Kidney (tissue), 14 donors: ENCODE data around the gene CALML6. TPM values are rescaled to one million over a fixed set of nuclear protein-coding genes. Genes with fewer than 3 reads are reported as not detected.

Source experiments
- DNase-seq, 5 donors: peaks; one replicate each; pipeline ENCODE4 v3.0.0-alpha.2; 2013 to 2020
- FAIRE-seq: peaks from 2 replicates; lab custom pipeline; 2012; peaks lifted over from hg19 to GRCh38; lab: Jason Lieb, UNC
- H3K27ac ChIP-seq, 2 donors: one replicate each; pipeline ENCODE4 v1.7.0; 2013; ENCODE audit warnings: low read depth in 2 of 2, low read length in 2 of 2, inconsistent platforms in 1 of 2
- H3K27me3 ChIP-seq: one replicate; pipeline ENCODE4 v1.7.1; 2013; ENCODE audit warnings: low read length, inconsistent platforms; ENCODE audit not compliant: control insufficient read depth, insufficient read depth
- H3K36me3 ChIP-seq, 3 donors: one replicate each; pipeline versions ENCODE4 v1.7.0 to v1.7.1; 2013; ENCODE audit warnings: low read length in 3 of 3, control low read depth in 1 of 3, inconsistent platforms in 1 of 3; ENCODE audit not compliant: insufficient read depth in 3 of 3, control insufficient read depth in 2 of 3
- H3K4me1 ChIP-seq, 3 donors: one replicate each; pipeline versions ENCODE4 v1.7.0 to v1.7.1; 2013; ENCODE audit warnings: low read length in 3 of 3, inconsistent platforms in 1 of 3, low read depth in 1 of 3; ENCODE audit not compliant: control insufficient read depth in 2 of 3, insufficient read depth in 2 of 3
- H3K4me3 ChIP-seq, 3 donors: one replicate each; pipeline versions ENCODE4 v1.7.0 to v1.8.1; 2013; ENCODE audit warnings: low read length in 3 of 3, control low read depth in 1 of 3, inconsistent platforms in 1 of 3
- H3K9ac ChIP-seq, 3 donors: one replicate each; pipeline versions ENCODE4 v1.7.0 to v1.7.1; 2013; ENCODE audit warnings: low read length in 3 of 3, control low read depth in 1 of 3, inconsistent platforms in 1 of 3
- H3K9me3 ChIP-seq, 3 donors: one replicate each; pipeline versions ENCODE4 v1.7.0 to v1.7.1; 2013; ENCODE audit warnings: low read length in 3 of 3, control low read depth in 1 of 3, inconsistent platforms in 1 of 3; ENCODE audit not compliant: control insufficient read depth in 2 of 3, insufficient read depth in 1 of 3
- CTCF ChIP-seq: IDR thresholded peaks from 3 replicates; pipeline ENCODE4 v1.5.1; 2012; ENCODE audit warnings: mild to moderate bottlenecking, moderate library complexity, borderline replicate concordance; ENCODE audit not compliant: insufficient read depth; ENCODE audit errors: extremely low read depth
- intact Hi-C: fragments of 100-400 bp; cut with DNase I; formaldehyde crosslinking; loops from one replicate; pipeline ENCODE4 v1.11.1; 2022
- polyA plus RNA-seq: library from polyadenylated mRNA; stranded (reverse); fragments of 350-450 nt; fragmentation: Illumina TruSeq; extraction: RNeasy Lipid Tissue Mini Kit (QIAGEN cat#74804); gene quantifications from one replicate; pipeline ENCODE4 v1.2.3, GENCODE V29; 2014; ENCODE audit warnings: low read depth, low replicate concordance; ENCODE audit not compliant: insufficient read depth
- total RNA-seq: library from RNA; stranded (reverse); fragmentation: NEBNext Ultra II Directional; extraction: Animal tissue kit (Norgen Biotek cat#: 25700); gene quantifications from one replicate; pipeline ENCODE4 v1.2.1, GENCODE V29; 2021
- donor health status: control.
- donor health status: control.
- donor health status: control.
- donor health status: control.
- donor health status: control.
- donor health status: DM: yes; HTN: yes; CAD: no.
- donor health status: Normal renal cell carcinoma (clear cell type).

CALML6 gene
- total and polyA plus RNA-seq, 2 donors from 2014 or later: 0.13 to 1.2 TPM

GRCh38 chr1:1898246-1898933 lies 16.7 kb upstream of the CALML6 start:
- Histone ChIP-seq H3K36me3 (no peaks in the 10 kb centered on the region), H3K4me1 (peaks cover 0 to 10% (median 7%) of the 10 kb centered on the region in 3 donors), H3K27ac (no peak overlapping the region), H3K4me3 (no peak overlapping the region), H3K27me3 (no peaks in the 10 kb centered on the region), H3K9ac (no peak overlapping the region), H3K9me3 (no peaks in the 10 kb centered on the region)
- DNase-seq (no peak), FAIRE-seq (no peak)
- no peak for TF ChIP-seq CTCF
- intact Hi-C loops: no loop called here

- intact Hi-C loops: no loop called here
- FAIRE-seq: no peak
Measured at GRCh38 chr1:1899266-1899966, 15.6 kb upstream of the CALML6 start.

GRCh38 chr1:1899967-1900327 lies 15.1 kb upstream of the CALML6 start:
- no peaks in the 10 kb centered on the region for H3K36me3 ChIP-seq
- no peaks in the 10 kb centered on the region for H3K9me3 ChIP-seq
- H3K27ac ChIP-seq: no peak overlapping the region
- no peak for TF ChIP-seq CTCF
- H3K9ac ChIP-seq: no peak overlapping the region
- no peaks in the 10 kb centered on the region for H3K27me3 ChIP-seq
- DNase-seq (peak in 1 of 5 donors; percentile 48), FAIRE-seq (no peak)
- no peak overlapping the region for H3K4me3 ChIP-seq
- intact Hi-C loops: no loop called here
- H3K4me1 ChIP-seq: peaks cover 0 to 7% (median 3%) of the 10 kb centered on the region in 3 donors

More at GRCh38 chr1:1899266-1899966, 15.6 kb upstream of the CALML6 start:
- Histone ChIP-seq H3K9ac (no peak overlapping the region), H3K4me3 (no peak overlapping the region), H3K36me3 (no peaks in the 10 kb centered on the region), H3K4me1 (peaks cover 0 to 10% (median 7%) of the 10 kb centered on the region in 3 donors), H3K9me3 (no peaks in the 10 kb centered on the region), H3K27me3 (no peaks in the 10 kb centered on the region), H3K27ac (no peak overlapping the region)
- DNase-seq: peak in 1 of 5 donors; percentile 50
- no peak for TF ChIP-seq CTCF
